MCF 10A (cell line): ENCODE results near the gene AIRE. TPM values are rescaled to one million over a fixed set of nuclear protein-coding genes. Genes with fewer than 3 reads are reported as not detected.
A peak's percentile ranks its signal among the peaks of the same experiment; 100 is the strongest.

Source experiments
- BruUV-seq: library from RNA; stranded (reverse); fragments of 400-500 nt; replicated peaks from 2 replicates; lab custom pipeline; 2021; lab: Mats Ljungman, UMichigan
- CTCF ChIA-PET: fragments of 300-600 bp; sonication (Branson Sonifier 250); formaldehyde crosslinking; extraction: SDS; loops from one replicate; lab custom pipeline; 2021; ENCODE audit warnings: antibody characterized with exemption, inconsistent platforms; lab: Yijun Ruan, JAX
- POLR2A ChIA-PET: fragments of 300-600, 350-650 bp; sonication (Branson Sonifier 250); formaldehyde crosslinking; extraction: SDS; loops from one replicate; lab custom pipeline; 2020; ENCODE audit warnings: antibody characterized with exemption, inconsistent platforms; lab: Yijun Ruan, JAX
- DNase-seq: peaks from one replicate; pipeline ENCODE4 v3.0.0-alpha.2; 2018; ENCODE audit not compliant: unreplicated experiment
- H3K27ac Mint-ChIP-seq: one replicate; pipeline ENCODE4 v1.8.0; 2022; ENCODE audit warnings: mild to moderate bottlenecking, low read depth, mixed read lengths; ENCODE audit not compliant: unreplicated experiment
- H3K27me3 Mint-ChIP-seq: one replicate; pipeline ENCODE4 v1.8.0; 2022; ENCODE audit warnings: mixed read lengths; ENCODE audit not compliant: insufficient read depth, unreplicated experiment
- H3K36me3 Mint-ChIP-seq: one replicate; pipeline ENCODE4 v1.8.0; 2022; ENCODE audit warnings: mild to moderate bottlenecking, moderate library complexity, mixed read lengths; ENCODE audit not compliant: insufficient read depth, unreplicated experiment
- H3K4me1 Mint-ChIP-seq: one replicate; pipeline ENCODE4 v1.8.0; 2022; ENCODE audit warnings: mixed read lengths; ENCODE audit not compliant: insufficient read depth, unreplicated experiment
- H3K4me3 Mint-ChIP-seq: one replicate; pipeline ENCODE4 v1.8.0; 2022; ENCODE audit warnings: mild to moderate bottlenecking, moderate library complexity, mixed read lengths; ENCODE audit not compliant: unreplicated experiment
- H3K9me3 Mint-ChIP-seq: one replicate; pipeline ENCODE4 v1.8.0; 2022; ENCODE audit warnings: mixed read lengths; ENCODE audit not compliant: unreplicated experiment
- intact Hi-C: fragments of 100-400 bp; cut with micrococcal nuclease; formaldehyde crosslinking; loops from 2 replicates; pipeline ENCODE4 v1.14.1; 2022
- total RNA-seq: library from RNA; stranded (reverse); gene quantifications from 2 replicates; pipeline ENCODE4 v1.2.3, GENCODE V29; 2022
- TF ChIP-seq, protein P1 (sequence below): fragments of 200-600 bp; IDR thresholded peaks from one replicate; pipeline ENCODE4 v1.8.0; 2022; ENCODE audit warnings: antibody characterized with exemption, mild to moderate bottlenecking; ENCODE audit not compliant: unreplicated experiment

The AIRE gene
- total RNA-seq, 1 experiment from 2014 or later = not detected

DNA sequence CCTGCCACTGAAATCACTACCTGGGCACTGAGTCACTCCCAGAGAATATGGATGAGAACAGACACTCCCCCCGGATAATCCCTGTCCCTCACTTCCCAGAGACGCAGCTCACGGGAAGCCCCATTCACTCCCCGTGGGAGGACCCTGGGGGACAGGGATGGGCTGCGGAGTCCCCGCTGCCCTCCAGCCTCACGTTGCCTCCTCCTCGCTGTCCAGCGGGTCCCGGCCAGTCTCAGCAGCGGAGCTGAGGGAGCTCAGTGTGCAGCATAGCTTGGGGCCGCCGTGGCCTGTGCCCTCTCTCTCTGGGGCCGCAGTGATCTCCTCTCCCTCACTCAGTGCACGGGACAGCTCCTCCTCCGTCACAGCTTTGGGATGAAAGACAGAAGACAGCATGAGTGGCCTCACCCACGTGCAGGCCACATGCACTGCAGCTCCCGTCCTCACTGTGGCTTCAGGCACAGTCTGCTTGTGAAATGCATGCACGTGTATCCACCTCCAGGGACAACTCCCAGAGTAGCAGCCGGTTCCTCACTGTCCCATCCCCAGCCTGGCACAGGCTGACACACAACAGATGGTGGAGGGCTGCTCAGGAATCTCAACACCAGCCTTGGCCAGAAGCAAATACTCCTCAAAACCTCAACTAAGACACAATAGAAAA, 46.1 kb downstream of the AIRE start:
- peak; percentile 26 for DNase-seq
- Mint-ChIP-seq H3K27me3 (no peaks in the 10 kb centered on the region), H3K4me1 (no peaks in the 10 kb centered on the region), H3K36me3 (peaks cover 16% of the 10 kb centered on the region), H3K9me3 (no peaks in the 10 kb centered on the region), H3K27ac (no peak overlapping the region), H3K4me3 (no peak overlapping the region)
- no TSS peak for BruUV-seq
- TF ChIP-seq, protein P1, sequence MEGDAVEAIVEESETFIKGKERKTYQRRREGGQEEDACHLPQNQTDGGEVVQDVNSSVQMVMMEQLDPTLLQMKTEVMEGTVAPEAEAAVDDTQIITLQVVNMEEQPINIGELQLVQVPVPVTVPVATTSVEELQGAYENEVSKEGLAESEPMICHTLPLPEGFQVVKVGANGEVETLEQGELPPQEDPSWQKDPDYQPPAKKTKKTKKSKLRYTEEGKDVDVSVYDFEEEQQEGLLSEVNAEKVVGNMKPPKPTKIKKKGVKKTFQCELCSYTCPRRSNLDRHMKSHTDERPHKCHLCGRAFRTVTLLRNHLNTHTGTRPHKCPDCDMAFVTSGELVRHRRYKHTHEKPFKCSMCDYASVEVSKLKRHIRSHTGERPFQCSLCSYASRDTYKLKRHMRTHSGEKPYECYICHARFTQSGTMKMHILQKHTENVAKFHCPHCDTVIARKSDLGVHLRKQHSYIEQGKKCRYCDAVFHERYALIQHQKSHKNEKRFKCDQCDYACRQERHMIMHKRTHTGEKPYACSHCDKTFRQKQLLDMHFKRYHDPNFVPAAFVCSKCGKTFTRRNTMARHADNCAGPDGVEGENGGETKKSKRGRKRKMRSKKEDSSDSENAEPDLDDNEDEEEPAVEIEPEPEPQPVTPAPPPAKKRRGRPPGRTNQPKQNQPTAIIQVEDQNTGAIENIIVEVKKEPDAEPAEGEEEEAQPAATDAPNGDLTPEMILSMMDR = no peak
- ChIA-PET POLR2A (no interaction called here), CTCF (no interaction called here)
- intact Hi-C loops = no loop called here

GRCh38 chr21:44332383-44332782, 46.7 kb downstream of the AIRE start:
- Mint-ChIP-seq H3K27me3 (no peaks in the 10 kb centered on the region), H3K4me3 (no peak overlapping the region), H3K9me3 (no peaks in the 10 kb centered on the region), H3K36me3 (peaks cover 16% of the 10 kb centered on the region), H3K4me1 (no peaks in the 10 kb centered on the region), H3K27ac (no peak overlapping the region)
- DNase-seq = no peak
- intact Hi-C loops = no loop called here
- POLR2A ChIA-PET = no interaction called here
- no TSS peak for BruUV-seq
- TF ChIP-seq, protein P1 = no peak
- CTCF ChIA-PET = no interaction called here

GRCh38 chr21:44332965-44333364, 47.3 kb downstream of the AIRE start:
- DNase-seq = no peak
- H3K9me3 Mint-ChIP-seq = no peaks in the 10 kb centered on the region
- peaks cover 16% of the 10 kb centered on the region for H3K36me3 Mint-ChIP-seq
- TF ChIP-seq, protein P1 = no peak
- POLR2A ChIA-PET = interaction anchor here (0.6 kb wide), 1 partner anchor 9 kb away, joined by 3 read pairs; no protein-coding TSS in a partner anchor
- H3K27ac Mint-ChIP-seq = no peak overlapping the region
- H3K4me1 Mint-ChIP-seq = no peaks in the 10 kb centered on the region
- BruUV-seq = no TSS peak
- intact Hi-C loops = no loop called here
- CTCF ChIA-PET = no interaction called here
- no peak overlapping the region for H3K4me3 Mint-ChIP-seq
- no peaks in the 10 kb centered on the region for H3K27me3 Mint-ChIP-seq

DNA sequence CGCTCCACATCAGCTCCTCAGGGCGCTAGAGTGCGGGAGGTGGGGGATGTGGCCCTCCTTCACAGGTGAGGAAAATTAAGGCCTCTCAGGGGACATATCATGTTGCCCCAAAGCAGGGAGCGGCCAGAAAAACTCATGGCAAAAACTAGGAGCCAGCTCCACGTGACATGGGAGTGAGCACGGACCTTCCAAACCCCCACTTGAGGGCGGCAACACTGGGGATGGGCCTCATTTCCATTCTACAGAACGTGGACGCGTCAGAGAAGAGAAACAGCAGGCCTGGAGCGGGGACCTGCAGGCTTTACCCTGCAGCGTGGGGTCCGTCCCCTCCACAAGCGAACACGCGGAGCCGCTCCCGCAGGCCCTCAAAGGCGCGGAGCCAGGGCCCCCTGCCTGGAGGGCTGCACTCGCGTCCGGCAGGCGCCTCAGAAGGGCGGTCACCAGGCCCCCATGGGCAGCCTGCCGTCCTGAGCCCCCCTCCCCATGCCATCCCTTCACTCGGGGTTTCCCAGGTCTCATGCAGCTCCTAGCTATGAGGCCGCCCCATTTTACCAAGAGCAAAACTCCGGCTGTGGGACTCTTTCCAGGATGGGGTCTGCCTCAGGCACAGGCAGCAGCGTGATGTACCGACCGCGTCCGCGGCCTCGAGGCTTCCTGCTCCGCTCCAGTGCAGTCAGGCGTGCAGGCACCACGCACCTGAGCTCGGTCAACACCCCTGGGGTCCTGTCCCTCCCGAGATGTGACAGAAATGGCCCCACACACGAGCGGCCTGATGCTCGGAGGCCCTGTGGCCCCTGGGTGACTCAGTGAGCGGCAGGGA, 48.0 kb downstream of the AIRE start:
- DNase-seq = no peak
- Mint-ChIP-seq H3K4me3 (no peak overlapping the region), H3K27me3 (no peaks in the 10 kb centered on the region), H3K4me1 (no peaks in the 10 kb centered on the region), H3K36me3 (peaks cover 16% of the 10 kb centered on the region), H3K27ac (no peak overlapping the region), H3K9me3 (no peaks in the 10 kb centered on the region)
- ChIA-PET CTCF (no interaction called here), POLR2A (interaction anchor here (0.6 kb wide), 1 partner anchor 10 kb away, joined by 3 read pairs; no protein-coding TSS in a partner anchor)
- BruUV-seq = no TSS peak
- TF ChIP-seq, protein P1 = no peak
- intact Hi-C loops = no loop called here
